Measurements from ENCODE around the gene SSC4D. TPM values are rescaled to one million over a fixed set of nuclear protein-coding genes. Genes with fewer than 3 reads are reported as not detected.

SSC4D gene
- total and polyA plus RNA-seq, 9 of the 15 experiments (the other 6 are each of a cell fraction or from before 2014, with no cell fraction given), result 0.06 to 1.1 (median 0.85) TPM; not detected in 1

DNA sequence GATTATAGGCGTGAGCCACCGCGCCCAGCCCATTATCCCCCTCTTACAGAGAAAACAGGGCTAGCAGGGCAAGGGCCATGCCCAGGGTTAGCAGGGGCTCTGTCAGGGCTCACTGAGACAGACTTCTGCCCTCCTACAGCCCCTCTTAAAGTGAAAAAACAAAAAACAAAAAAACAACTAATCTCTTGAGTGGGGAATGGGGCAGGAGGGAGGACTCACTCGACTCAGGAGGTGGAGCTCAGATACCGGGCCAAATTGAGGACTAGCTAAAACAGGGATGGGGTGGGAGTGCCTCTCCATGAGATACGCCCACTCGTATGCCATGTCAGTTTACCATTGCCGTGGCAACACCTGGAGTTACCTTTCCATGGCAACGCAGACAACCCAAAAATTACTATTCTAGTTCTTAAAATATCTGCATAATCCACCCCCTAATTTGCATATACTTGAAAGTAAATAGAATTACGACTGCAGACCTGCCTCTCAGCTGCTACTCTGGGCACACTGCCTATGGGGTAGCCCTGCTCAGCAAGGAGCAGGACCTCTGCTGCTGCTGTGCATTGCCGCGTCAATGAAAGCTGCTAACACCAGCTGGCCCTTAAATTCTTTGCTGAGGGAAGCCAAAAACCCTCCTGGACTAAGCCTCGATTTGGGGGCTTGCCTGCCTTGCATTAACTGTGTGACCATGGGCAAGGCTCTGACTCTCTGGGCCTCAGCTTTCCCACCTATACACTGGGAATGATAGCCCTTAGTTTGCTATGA, 13.4 kb downstream of the SSC4D start (continued):
- TF ChIP-seq CTCF (IDR thresholded peaks at IDR 0.05 in 2 of 3, conservative IDR thresholded peaks at IDR 0.05 in 1 of 3; ENCODE audit: insufficient read depth in 2 of 3, low read depth in 1 of 3, low read length in 3 of 3) (0 out of 6 replicates have a peak, but pooled peaks of 1 of the 3 experiments have one; percentile 5), ZNF449 (CRISPR knock-in tag; IDR thresholded peaks at IDR 0.05) (no peak), SMARCB1 (IDR thresholded peaks at IDR 0.05; ENCODE audit: insufficient read length, low read depth) (no peak), TSC22D4 (tag; IDR thresholded peaks at IDR 0.05) (no peak), TAF9B (IDR thresholded peaks at IDR 0.05; ENCODE audit: partially characterized antibody) (no peak), U2AF1 (optimal IDR thresholded peaks at IDR 0.05; ENCODE audit: low read depth, low read length) (no peak), ZNF354B (CRISPR knock-in tag; IDR thresholded peaks at IDR 0.05) (no peak), RUNX1 (IDR thresholded peaks at IDR 0.05; ENCODE audit: low read depth) (no peak), RNF2 (IDR thresholded peaks at IDR 0.05) (no peak), GABPB1 (CRISPR knock-in tag; IDR thresholded peaks at IDR 0.05) (no peak), CEBPG (CRISPR knock-in tag; IDR thresholded peaks at IDR 0.05) (no peak), CEBPG (tag; conservative IDR thresholded peaks at IDR 0.05 in 1 of 2, IDR thresholded peaks at IDR 0.05 in 1 of 2) (no peak), ZNF561 (CRISPR knock-in tag; conservative IDR thresholded peaks at IDR 0.05) (no peak), ZNF165 (CRISPR knock-in tag; IDR thresholded peaks at IDR 0.05; ENCODE audit: borderline replicate concordance) (no peak), DMBX1 (CRISPR knock-in tag; IDR thresholded peaks at IDR 0.05; ENCODE audit: borderline replicate concordance) (no peak), TFAM (CRISPR knock-in tag; conservative IDR thresholded peaks at IDR 0.05) (no peak), ZNF445 (CRISPR knock-in tag; IDR thresholded peaks at IDR 0.05; ENCODE audit: low read depth) (no peak), NBN (IDR thresholded peaks at IDR 0.05; ENCODE audit: low read depth) (no peak), MYBL2 (IDR thresholded peaks at IDR 0.05; ENCODE audit: low read depth) (no peak), MYBL2 (CRISPR knock-in tag; IDR thresholded peaks at IDR 0.05; ENCODE audit: borderline replicate concordance) (no peak), RBFOX2 (IDR thresholded peaks at IDR 0.05; ENCODE audit: low read depth, low read length) (no peak), LARP7 (IDR thresholded peaks at IDR 0.05) (0 out of 2 replicates have a peak, but pooled peaks have one; percentile 42)
- TF ChIP-seq, protein P1, sequence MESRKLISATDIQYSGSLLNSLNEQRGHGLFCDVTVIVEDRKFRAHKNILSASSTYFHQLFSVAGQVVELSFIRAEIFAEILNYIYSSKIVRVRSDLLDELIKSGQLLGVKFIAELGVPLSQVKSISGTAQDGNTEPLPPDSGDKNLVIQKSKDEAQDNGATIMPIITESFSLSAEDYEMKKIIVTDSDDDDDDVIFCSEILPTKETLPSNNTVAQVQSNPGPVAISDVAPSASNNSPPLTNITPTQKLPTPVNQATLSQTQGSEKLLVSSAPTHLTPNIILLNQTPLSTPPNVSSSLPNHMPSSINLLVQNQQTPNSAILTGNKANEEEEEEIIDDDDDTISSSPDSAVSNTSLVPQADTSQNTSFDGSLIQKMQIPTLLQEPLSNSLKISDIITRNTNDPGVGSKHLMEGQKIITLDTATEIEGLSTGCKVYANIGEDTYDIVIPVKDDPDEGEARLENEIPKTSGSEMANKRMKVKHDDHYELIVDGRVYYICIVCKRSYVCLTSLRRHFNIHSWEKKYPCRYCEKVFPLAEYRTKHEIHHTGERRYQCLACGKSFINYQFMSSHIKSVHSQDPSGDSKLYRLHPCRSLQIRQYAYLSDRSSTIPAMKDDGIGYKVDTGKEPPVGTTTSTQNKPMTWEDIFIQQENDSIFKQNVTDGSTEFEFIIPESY (CRISPR knock-in tag; IDR thresholded peaks at IDR 0.05), result no peak

Measured in K562 (cell line).